GM18508 (cell line): ENCODE results near the gene PDCD1.

Source experiments
- ATAC-seq: cut with Tn5 transposase; IDR thresholded peaks from one replicate; pipeline ENCODE4 v1.9.1; 2021; ENCODE audit warnings: moderate number of reproducible peaks; ENCODE audit not compliant: insufficient read depth, unreplicated experiment

Gene PDCD1

DNA sequence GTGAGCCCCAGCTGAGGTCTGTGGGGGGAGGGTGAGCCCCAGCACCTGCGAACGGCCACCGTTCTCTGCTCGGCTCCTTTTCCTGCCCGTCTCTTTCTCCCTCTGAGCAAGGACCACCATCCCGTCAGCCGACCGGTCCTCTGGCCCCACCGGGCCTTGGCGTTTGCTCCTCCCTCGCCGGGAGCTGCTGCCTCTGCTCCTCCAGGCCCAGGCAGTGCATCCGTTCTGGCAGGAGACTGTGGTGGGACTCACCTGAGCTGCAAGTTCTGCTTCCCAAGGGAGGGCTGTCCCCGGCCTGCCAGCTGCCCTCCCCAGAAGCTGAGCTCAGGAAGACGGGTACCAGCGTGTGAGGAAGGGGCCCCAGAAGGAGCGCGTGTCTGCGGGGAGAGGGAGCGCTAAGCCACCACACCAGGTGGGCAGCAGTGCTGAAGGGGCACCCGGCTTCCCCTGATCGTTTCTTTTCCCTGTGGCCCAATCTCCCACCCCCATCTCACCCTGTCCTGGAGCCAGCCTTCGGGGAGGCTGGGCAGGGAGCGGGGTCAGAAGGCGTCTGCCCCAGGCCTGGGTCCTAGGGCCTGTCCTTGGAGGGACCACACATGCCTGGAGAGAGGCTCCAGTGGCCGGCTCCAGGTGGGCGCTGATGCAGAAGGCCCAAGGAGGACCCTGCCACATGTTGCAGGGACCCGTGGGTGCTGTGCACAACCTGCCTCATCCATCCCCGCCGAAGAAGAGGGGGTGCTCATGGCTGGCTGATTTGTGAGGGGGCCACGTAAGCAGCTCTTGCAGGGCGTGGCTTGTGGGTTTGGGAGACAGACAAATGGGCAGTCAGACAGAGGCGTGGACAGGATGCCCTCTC is 8.3 kb upstream of the PDCD1 start:
- ATAC-seq = no peak

- no peak for ATAC-seq
Measured at GRCh38 chr2:241865957-241866789, 7.5 kb upstream of the PDCD1 start.

GRCh38 chr2:241865416-241865956 is 6.8 kb upstream of the PDCD1 start:
- ATAC-seq = no peak

- no peak for ATAC-seq
Measured at GRCh38 chr2:241864850-241865213, 6.1 kb upstream of the PDCD1 start.

DNA sequence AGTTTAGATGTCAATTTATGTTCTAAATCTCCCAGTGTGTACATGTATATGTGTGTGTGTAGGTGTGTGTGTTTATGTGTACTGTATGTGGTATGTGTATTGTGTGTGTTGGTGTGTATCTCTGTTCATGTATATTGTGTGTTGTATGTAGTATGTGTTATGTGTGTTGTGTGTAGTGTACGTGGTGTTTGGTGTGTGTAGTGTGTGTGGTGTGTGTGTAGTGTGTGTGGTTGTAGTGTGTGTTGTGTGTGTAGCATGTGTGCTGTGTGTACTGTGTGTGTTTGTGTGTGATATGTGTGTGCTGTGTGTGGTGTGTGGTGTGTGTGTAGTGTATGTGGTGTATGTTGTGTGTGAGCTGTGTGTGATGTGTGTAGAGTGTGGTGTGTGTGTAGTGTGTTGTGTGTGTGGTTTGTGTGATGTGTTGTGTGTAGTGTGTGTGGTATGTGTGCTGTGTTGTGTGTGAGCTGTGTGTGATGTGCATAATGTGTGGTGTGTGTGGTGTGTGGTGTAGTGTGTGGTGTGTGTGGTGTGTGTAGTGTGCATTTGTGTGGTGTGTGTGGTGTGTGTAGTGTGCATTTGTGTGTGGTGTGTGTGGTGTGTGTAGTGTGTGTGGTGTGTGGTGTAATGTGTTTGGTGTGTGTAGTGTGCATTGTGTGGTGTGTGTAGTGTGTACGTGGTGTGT is 5.6 kb upstream of the PDCD1 start:
- no peak for ATAC-seq

- ATAC-seq = no peak
Measured at GRCh38 chr2:241863536-241863954, 4.9 kb upstream of the PDCD1 start.

GRCh38 chr2:241862775-241863535 is 4.3 kb upstream of the PDCD1 start:
- ATAC-seq = no peak

GRCh38 chr2:241862093-241862492 is 3.4 kb upstream of the PDCD1 start:
- ATAC-seq = no peak

DNA sequence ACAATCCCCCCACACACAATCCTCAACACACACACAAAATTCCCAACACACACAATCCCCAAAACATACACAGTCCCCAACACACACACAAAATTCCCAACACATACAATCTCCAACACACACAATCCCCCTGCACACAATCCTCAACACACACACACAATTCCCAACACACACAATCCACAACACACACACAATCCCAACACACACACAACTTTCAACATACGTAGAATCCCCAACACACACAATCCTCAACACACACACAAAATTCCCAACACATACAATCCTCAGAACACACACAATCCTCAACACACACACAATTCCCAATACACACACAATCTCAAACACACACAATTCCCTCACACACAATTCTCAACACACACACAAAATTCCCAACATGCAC is 2.6 kb upstream of the PDCD1 start:
- ATAC-seq = no peak

DNA sequence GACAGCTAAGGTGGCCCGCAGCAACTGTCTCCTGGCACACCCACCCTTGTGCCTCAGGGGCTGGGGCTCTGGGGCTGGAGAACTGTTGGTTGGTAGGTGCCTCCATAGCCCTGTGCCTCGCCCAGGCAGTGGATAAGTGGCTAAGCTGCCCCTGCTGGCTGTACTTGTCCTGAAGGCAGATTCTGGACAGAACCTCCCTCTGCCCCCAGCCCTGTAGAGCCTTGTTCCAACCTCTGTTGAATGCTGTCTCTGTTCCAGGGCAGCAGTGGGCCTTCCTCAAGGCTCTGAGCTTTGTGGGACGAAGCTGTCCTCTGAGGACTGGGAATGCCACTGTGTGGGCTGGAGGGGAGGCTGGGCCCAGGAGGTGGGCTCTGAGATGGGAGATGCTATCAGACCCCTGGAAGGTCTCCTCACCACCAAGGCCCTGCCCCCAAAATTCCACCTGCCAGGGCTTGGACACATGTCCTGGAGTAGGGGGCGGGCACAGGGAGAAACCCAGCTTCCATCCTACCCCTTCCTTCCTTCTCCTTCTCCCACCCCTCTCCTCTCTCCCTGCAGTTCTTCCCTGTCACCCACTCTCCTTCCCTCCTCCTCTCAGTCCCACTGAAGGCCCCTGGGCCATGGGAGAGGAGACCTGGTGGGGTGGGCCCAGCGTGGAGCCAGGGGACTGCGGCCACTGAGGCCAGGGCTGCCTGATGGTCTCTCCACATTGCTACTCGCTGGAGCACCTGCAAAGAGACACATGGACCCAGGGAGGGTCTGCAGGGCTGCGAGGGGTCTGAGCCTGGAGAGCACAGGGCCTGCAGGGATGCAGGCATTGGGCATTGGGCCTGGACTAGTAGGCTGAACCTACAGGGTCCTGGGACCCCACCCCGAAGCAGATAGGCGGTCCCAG is 1.7 kb upstream of the PDCD1 start:
- no peak for ATAC-seq

DNA sequence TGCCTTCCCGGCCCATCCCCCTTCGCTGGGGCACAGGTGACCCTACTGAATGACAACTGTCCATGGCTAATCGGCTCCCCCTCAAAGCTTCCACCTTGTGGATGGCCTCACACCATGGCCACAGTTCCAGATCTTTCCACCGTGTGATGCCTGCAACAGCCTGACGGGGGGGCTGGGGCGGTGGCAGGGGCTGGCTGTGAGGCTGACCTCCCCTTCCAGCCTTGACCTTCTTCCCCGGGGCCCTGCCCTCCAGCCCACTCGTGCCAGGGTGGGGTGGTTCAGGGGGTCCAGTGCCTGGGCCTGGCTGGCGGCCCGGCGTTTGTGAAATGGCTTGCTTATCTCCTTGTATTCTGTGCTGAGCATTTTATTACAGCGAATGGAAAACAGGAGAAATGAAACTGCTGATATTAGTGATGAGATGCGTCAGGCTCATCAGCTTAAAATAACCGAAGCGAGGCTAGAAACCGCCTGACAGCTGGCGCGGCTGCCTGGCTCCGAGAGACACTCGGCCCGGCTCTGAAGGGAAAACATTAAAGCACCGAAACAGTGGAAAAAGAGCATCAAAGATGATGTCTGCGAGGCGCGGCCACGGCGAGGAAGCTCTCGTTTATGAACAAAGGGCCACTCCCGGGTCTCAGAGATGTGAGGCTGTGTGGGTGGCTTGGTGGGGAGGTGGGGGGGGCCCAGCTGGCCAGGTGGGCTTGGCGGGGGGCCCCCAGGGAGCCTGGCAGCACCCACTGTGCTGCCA is 916 bp upstream of the PDCD1 start:
- ATAC-seq = no peak

DNA sequence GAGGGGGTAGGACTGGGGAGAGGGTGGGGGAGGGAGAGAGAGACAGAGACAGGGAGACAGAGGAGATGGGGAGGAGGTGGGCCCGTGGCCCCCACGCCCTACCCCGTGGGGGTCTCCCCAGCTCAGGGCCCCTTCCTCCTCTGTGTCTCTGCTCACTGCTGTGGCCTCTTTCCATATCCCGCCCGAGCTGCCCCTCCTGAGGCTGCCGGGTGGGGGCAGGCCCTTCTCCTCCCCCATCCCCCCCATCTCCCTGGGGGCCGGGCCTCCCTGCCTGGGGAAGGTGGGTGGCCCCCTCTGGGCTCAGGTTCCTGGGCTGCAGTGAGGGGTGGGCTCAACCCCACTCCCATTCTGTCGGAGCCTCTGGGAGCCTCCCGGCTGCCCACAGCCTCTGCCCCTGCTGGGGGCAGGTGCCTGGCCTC is 332 bp upstream of the PDCD1 start:
- no peak for ATAC-seq

DNA sequence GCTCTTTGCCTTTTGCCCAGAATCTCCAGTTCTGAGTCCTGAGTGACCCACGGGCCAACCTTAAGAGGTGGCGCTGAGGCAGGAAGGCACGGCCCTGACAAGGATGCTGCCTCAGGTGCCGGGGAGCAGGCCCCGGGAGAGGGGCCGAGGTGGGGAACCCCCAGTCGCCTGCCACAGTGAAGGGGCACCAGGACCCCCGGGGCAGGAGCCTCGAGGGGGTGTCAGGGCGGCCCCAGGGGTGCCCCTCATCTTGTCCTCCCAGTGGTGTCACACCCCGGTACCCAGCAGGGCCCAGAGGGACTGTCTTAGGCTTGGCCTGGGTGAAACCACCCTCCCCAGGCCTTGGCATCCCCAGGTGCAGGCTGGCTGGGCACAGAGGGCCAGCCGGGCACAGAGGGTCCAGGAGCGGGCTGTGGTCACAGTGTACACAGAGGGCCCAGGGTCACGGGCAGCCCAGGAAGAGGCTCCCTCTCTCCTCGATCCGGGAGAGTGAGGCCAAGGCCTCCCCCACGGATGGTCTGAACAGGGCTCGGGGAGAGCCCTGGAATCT is 1.0 kb downstream of the PDCD1 start:
- no peak for ATAC-seq

- ATAC-seq = no peak
Measured at GRCh38 chr2:241857041-241857541, 1.6 kb downstream of the PDCD1 start.

DNA sequence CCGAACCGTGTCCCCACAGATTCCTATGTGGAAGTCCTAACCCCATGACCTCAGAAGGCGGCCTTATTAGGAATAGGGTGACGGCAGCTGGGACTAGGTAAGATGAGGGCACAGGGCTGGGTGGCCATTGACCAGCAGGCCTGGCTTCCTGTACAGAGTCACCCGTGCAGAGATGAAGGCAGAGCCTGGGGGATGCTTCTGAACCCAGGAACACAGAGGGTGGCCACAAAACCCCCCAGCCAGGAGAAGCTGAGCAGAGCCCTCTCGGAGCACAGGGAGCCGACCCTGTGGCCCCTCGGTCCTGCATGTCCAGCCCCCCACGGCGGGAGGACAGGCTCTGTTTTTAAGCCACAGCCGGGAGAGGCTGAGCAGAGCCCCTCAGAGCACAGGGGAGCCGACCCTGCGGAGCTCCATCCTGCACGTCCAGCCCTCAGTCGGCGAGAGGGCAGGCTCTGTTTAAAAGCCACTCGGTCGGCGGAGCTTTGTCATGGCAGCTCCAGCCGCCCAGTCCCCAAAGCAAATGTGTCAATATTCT is 2.7 kb downstream of the PDCD1 start:
- ATAC-seq = no peak

- no peak for ATAC-seq
Measured at GRCh38 chr2:241855245-241855887, 3.3 kb downstream of the PDCD1 start.
